ENCODE data around the gene GNAQ.
A peak's percentile ranks its signal among the peaks of the same experiment; 100 is the strongest.

GNAQ gene

DNA sequence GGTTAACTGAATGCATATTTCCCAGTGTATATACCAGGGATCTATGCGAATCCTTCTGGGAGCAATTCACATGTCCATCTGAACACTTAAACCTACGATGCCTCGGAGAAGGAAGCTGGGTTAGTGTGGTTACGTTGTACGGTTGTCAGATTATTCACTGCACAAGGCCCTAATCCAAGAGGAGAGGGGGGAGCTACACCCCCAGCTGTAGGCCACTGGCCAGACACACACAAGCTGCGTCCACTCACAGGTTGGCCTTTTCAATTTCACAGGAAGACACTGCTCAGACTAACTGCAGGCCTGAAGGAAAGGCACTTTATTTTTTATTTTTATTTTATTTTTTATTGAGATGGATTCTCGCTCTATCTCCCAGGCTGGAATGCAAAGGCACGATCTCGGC, 199.0 kb downstream of the GNAQ start:
- no peaks in the 10 kb centered on the region for H3K9me3 ChIP-seq (ENCODE audit: control extremely low read depth in 1 of 5, control insufficient read depth in 4 of 5, insufficient read depth in 2 of 5, low read depth in 1 of 5, low read length in 4 of 5)
- no peak for DNase-seq
- ChIA-PET CTCF (interaction anchor here (0.8 kb wide), 1 partner anchor 203 kb away, joined by 3 read pairs; no protein-coding TSS in a partner anchor), POLR2A (no interaction called here)
- peaks cover 0 to 7% (median 4%) of the 10 kb centered on the region in 4 experiments for H3K36me3 ChIP-seq (ENCODE audit: control insufficient read depth in 4 of 4, insufficient read depth in 4 of 4, low read length in 3 of 4)
- no peak overlapping the region for H3K27ac ChIP-seq (ENCODE audit: insufficient read depth in 1 of 2, low read depth in 1 of 2, low read length in 2 of 2, poor library complexity in 1 of 2, severe bottlenecking in 2 of 2)
- H3K4me1 ChIP-seq (ENCODE audit: control extremely low read depth in 1 of 4, control insufficient read depth in 4 of 4, insufficient read depth in 4 of 4, low read length in 3 of 4), result peaks cover under 1 to 25% (median 12%) of the 10 kb centered on the region in 4 experiments
- no peaks in the 10 kb centered on the region for H3K27me3 ChIP-seq (replicated peaks in 2 of 5; ENCODE audit: control insufficient read depth in 4 of 5, insufficient read depth in 5 of 5, low read length in 4 of 5)
- 95% methylated on average over 7 of the region's 9 CpGs for WGBS (ENCODE audit: insufficient coverage)
- no peak overlapping the region for H3K4me3 ChIP-seq (ENCODE audit: control insufficient read depth in 1 of 7, extremely low read depth in 1 of 7, insufficient read depth in 4 of 7, low read depth in 2 of 7, low read length in 6 of 7)

DNA sequence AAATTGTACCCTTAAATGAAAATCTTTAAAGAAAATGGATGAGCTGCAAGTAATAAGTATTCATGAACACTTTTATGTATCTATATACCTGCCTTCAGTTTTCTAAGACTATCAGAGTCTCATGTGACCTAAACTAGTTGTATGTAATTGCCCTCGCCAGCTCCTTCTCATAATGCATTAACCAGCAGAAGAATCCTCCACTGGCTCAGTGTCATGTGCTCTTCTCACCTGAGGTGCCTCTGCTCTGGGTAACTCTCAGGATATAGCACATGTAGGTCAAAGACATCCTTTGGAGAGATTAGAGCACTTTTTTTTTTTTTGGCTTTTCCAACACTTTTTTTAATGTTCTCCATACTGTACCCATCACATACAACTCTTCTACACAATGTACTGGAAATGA, 199.8 kb downstream of the GNAQ start:
- Histone ChIP-seq H3K9me3 (ENCODE audit: control extremely low read depth in 1 of 5, control insufficient read depth in 4 of 5, insufficient read depth in 2 of 5, low read depth in 1 of 5, low read length in 4 of 5) (no peaks in the 10 kb centered on the region), H3K27ac (ENCODE audit: insufficient read depth in 1 of 2, low read depth in 1 of 2, low read length in 2 of 2, poor library complexity in 1 of 2, severe bottlenecking in 2 of 2) (no peak overlapping the region), H3K4me3 (ENCODE audit: control insufficient read depth in 1 of 7, extremely low read depth in 1 of 7, insufficient read depth in 4 of 7, low read depth in 2 of 7, low read length in 6 of 7) (no peak overlapping the region), H3K36me3 (ENCODE audit: control insufficient read depth in 4 of 4, insufficient read depth in 4 of 4, low read length in 3 of 4) (peaks cover 0 to 5% (median 4%) of the 10 kb centered on the region in 4 experiments), H3K4me1 (ENCODE audit: control extremely low read depth in 1 of 4, control insufficient read depth in 4 of 4, insufficient read depth in 4 of 4, low read length in 3 of 4) (peaks cover 8 to 34% (median 19%) of the 10 kb centered on the region in 4 experiments), H3K27me3 (replicated peaks in 2 of 5; ENCODE audit: control insufficient read depth in 4 of 5, insufficient read depth in 5 of 5, low read length in 4 of 5) (no peaks in the 10 kb centered on the region)
- 100% methylated on average over 1 of the region's 1 CpG for WGBS (ENCODE audit: insufficient coverage)
- ChIA-PET CTCF (interaction anchor here (0.7 kb wide), 1 partner anchor 43 kb away, joined by 4 read pairs; no protein-coding TSS in a partner anchor), POLR2A (no interaction called here)
- DNase-seq, result no peak

DNA sequence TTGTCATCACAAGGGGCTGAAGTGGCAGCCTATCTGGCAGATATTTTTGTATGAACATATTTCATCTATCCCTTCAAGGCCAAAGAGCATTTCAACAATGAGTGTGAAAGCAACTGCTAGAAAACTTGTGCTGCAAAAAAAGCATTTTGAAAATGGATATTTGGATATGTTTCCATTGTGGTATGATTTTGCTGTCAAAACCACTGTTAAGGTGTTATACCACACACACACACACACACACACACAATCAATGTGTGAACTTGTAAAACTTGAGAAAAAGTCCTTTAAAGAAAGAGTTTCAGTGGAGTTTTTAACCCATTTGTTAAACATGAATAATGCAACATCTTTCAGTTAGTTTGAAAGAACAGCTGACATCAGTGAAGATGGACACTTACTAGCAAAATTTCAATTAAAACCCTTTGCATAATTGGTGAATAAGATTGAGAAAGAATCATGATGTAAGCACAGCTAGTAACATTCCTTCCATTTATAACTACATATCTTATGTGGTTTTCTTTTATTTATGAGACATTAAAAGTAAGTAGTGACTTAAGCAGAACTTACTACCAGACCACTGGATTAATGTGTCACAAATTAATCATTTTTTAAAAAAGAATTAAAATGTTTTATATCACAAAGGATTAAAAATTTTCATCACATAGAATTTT, 200.9 kb downstream of the GNAQ start:
- no peaks in the 10 kb centered on the region for H3K27me3 ChIP-seq (replicated peaks in 2 of 5; ENCODE audit: control insufficient read depth in 4 of 5, insufficient read depth in 5 of 5, low read length in 4 of 5)
- H3K4me3 ChIP-seq (ENCODE audit: control insufficient read depth in 1 of 7, extremely low read depth in 1 of 7, insufficient read depth in 4 of 7, low read depth in 2 of 7, low read length in 6 of 7), result no peak overlapping the region
- ChIA-PET POLR2A (no interaction called here), CTCF (interaction anchor here (0.9 kb wide), 1 partner anchor 11 kb away, joined by 3 read pairs; no protein-coding TSS in a partner anchor)
- no peak for DNase-seq
- H3K9me3 ChIP-seq (ENCODE audit: control extremely low read depth in 1 of 5, control insufficient read depth in 4 of 5, insufficient read depth in 2 of 5, low read depth in 1 of 5, low read length in 4 of 5), result no peaks in the 10 kb centered on the region
- H3K36me3 ChIP-seq (ENCODE audit: control insufficient read depth in 4 of 4, insufficient read depth in 4 of 4, low read length in 3 of 4), result peaks cover 0 to 5% (median 4%) of the 10 kb centered on the region in 4 experiments
- peaks cover 8 to 42% (median 25%) of the 10 kb centered on the region in 4 experiments for H3K4me1 ChIP-seq (ENCODE audit: control extremely low read depth in 1 of 4, control insufficient read depth in 4 of 4, insufficient read depth in 4 of 4, low read length in 3 of 4)
- no peak overlapping the region for H3K27ac ChIP-seq (ENCODE audit: insufficient read depth in 1 of 2, low read depth in 1 of 2, low read length in 2 of 2, poor library complexity in 1 of 2, severe bottlenecking in 2 of 2)

DNA sequence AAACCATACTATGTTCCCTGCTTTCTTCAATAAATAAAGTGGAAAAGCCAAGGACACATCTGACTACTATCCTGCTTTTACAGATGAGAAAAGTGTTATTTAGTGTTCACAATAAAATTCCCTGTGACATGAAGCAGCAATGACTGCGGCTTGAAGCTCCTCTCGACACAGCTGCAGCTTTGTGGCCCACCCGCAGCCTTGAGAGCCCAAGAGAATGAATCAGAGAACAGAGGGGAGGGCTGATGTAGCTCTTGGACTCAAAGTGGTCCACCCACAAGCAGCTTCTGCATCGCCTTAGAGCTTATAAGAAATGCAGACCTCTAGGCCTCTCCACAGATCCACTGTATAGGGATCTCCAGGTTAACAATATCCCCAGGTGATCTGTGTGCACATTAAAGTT, 202.2 kb downstream of the GNAQ start:
- Histone ChIP-seq H3K27me3 (replicated peaks in 2 of 5; ENCODE audit: control insufficient read depth in 4 of 5, insufficient read depth in 5 of 5, low read length in 4 of 5) (no peaks in the 10 kb centered on the region), H3K4me1 (ENCODE audit: control extremely low read depth in 1 of 4, control insufficient read depth in 4 of 4, insufficient read depth in 4 of 4, low read length in 3 of 4) (peaks cover 8 to 29% (median 19%) of the 10 kb centered on the region in 4 experiments), H3K4me3 (ENCODE audit: control insufficient read depth in 1 of 7, extremely low read depth in 1 of 7, insufficient read depth in 4 of 7, low read depth in 2 of 7, low read length in 6 of 7) (no peak overlapping the region), H3K9me3 (ENCODE audit: control extremely low read depth in 1 of 5, control insufficient read depth in 4 of 5, insufficient read depth in 2 of 5, low read depth in 1 of 5, low read length in 4 of 5) (no peaks in the 10 kb centered on the region), H3K36me3 (ENCODE audit: control insufficient read depth in 4 of 4, insufficient read depth in 4 of 4, low read length in 3 of 4) (peaks cover 0 to 8% (median 5%) of the 10 kb centered on the region in 4 experiments), H3K27ac (ENCODE audit: insufficient read depth in 1 of 2, low read depth in 1 of 2, low read length in 2 of 2, poor library complexity in 1 of 2, severe bottlenecking in 2 of 2) (no peak overlapping the region)
- no peak for DNase-seq
- ChIA-PET POLR2A (no interaction called here), CTCF (interaction anchor here (0.9 to 1.8 kb wide), 3 partner anchors 12 to 26 kb away, joined by 5 to 7 read pairs (median 7); no protein-coding TSS in a partner anchor)
- WGBS (ENCODE audit: insufficient coverage), result 100% methylated on average over 3 of the region's 4 CpGs

DNA sequence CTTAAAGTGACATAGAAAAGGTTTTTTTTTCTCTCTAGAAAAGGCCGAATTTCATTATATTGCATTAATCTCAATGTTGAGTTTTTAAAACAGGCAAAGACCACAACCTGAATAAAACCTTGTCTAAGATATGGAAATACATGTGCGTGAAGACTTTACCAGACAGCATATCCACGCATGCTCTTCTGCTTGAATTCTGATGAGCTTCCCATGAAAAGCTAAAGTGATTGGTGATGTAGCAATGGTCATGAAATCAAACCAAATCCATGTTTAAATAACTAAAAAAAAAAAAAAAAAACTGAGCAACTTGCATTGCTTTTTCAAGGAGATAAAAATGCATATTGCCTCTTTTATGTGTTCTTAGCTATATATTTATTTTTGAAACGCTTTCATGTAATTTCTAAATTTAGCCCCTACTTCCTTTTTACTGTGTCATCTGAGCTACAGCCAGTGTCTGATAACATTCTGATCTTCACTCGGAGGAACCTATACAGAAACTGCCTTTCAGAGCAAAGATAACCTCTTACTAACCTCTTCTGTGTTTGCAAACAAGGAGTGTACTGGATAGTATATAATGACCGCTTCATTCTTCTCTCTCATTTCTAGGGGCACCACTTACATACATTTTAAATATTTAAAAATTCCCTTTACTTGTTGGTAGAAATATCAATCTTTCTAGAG, 204.4 kb downstream of the GNAQ start:
- H3K4me1 ChIP-seq (ENCODE audit: control extremely low read depth in 1 of 4, control insufficient read depth in 4 of 4, insufficient read depth in 4 of 4, low read length in 3 of 4), result peaks cover 10 to 30% (median 17%) of the 10 kb centered on the region in 4 experiments
- H3K27me3 ChIP-seq (replicated peaks in 2 of 5; ENCODE audit: control insufficient read depth in 4 of 5, insufficient read depth in 5 of 5, low read length in 4 of 5), result no peaks in the 10 kb centered on the region
- no peaks in the 10 kb centered on the region for H3K9me3 ChIP-seq (ENCODE audit: control extremely low read depth in 1 of 5, control insufficient read depth in 4 of 5, insufficient read depth in 2 of 5, low read depth in 1 of 5, low read length in 4 of 5)
- DNase-seq, result peak in 2 of 3 donors; percentile 72 to 85
- peak overlapping the region in 3 of 7 experiments; percentile 12 to 16 (median 15) for H3K4me3 ChIP-seq (ENCODE audit: control insufficient read depth in 1 of 7, extremely low read depth in 1 of 7, insufficient read depth in 4 of 7, low read depth in 2 of 7, low read length in 6 of 7)
- peak overlapping the region in 1 of 2 experiments; percentile 38 for H3K27ac ChIP-seq (ENCODE audit: insufficient read depth in 1 of 2, low read depth in 1 of 2, low read length in 2 of 2, poor library complexity in 1 of 2, severe bottlenecking in 2 of 2)
- H3K36me3 ChIP-seq (ENCODE audit: control insufficient read depth in 4 of 4, insufficient read depth in 4 of 4, low read length in 3 of 4), result peaks cover 0 to 5% (median 4%) of the 10 kb centered on the region in 4 experiments
- WGBS (ENCODE audit: insufficient coverage), result no CpG with 5 or more reads among the region's 6 CpGs
- ChIA-PET POLR2A (interaction anchor here (0.7 kb wide), 1 partner anchor 190 kb away, joined by 6 read pairs; no protein-coding TSS in a partner anchor), CTCF (interaction anchor here (0.8 to 0.9 kb wide), 2 partner anchors 49 to 118 kb away, joined by 3 read pairs; no protein-coding TSS in a partner anchor)

DNA sequence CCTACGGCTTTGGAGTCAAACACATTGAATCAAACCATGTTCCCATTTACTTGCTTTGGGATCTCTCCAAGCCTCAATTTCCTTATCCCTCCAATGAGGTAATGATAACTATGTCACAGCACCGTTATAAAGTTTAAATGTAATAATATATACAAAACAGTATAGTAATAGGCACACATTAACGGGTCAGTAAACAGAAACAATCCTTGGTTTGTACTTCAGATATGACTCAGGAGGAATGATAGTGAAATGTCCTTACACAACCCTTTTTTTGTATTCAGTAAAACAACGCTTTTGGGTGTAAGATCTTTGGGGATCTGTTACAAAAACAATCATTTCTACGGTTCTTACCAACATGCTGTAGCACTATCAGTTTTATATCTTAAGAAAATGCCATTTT, 205.0 kb downstream of the GNAQ start:
- 100% methylated on average over 2 of the region's 5 CpGs for WGBS (ENCODE audit: insufficient coverage)
- Histone ChIP-seq H3K27me3 (replicated peaks in 2 of 5; ENCODE audit: control insufficient read depth in 4 of 5, insufficient read depth in 5 of 5, low read length in 4 of 5) (no peaks in the 10 kb centered on the region), H3K9me3 (ENCODE audit: control extremely low read depth in 1 of 5, control insufficient read depth in 4 of 5, insufficient read depth in 2 of 5, low read depth in 1 of 5, low read length in 4 of 5) (no peaks in the 10 kb centered on the region), H3K4me1 (ENCODE audit: control extremely low read depth in 1 of 4, control insufficient read depth in 4 of 4, insufficient read depth in 4 of 4, low read length in 3 of 4) (peaks cover 10 to 30% (median 17%) of the 10 kb centered on the region in 4 experiments), H3K27ac (ENCODE audit: insufficient read depth in 1 of 2, low read depth in 1 of 2, low read length in 2 of 2, poor library complexity in 1 of 2, severe bottlenecking in 2 of 2) (no peak overlapping the region), H3K4me3 (ENCODE audit: control insufficient read depth in 1 of 7, extremely low read depth in 1 of 7, insufficient read depth in 4 of 7, low read depth in 2 of 7, low read length in 6 of 7) (no peak overlapping the region), H3K36me3 (ENCODE audit: control insufficient read depth in 4 of 4, insufficient read depth in 4 of 4, low read length in 3 of 4) (peaks cover 0 to 5% (median 4%) of the 10 kb centered on the region in 4 experiments)
- no peak for DNase-seq
- ChIA-PET CTCF (interaction anchor here (1.0 kb wide), 1 partner anchor 15 kb away, joined by 4 read pairs; no protein-coding TSS in a partner anchor), POLR2A (no interaction called here)

DNA sequence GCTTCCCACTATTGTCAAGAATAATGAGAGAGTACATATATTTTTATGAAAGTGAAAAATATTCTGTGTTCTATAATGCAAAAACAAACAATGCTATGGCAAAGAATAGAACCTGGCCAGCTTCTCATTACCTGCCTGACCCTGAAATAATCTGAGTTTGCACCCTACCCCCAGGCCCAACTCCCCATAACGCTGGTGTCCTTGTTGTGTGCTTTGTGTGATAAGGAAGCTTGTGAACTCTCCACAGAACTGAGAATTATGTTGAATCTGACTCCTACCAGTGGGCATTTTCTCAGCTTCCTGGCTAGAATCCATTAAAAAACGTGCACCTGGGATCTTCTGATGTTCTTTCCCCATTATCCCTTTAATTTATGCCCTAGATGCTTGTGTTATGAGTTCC, 205.5 kb downstream of the GNAQ start:
- WGBS (ENCODE audit: insufficient coverage), result no CpG with 5 or more reads among the region's 2 CpGs

More for the DNA sequence above, 205.5 kb downstream of the GNAQ start:
- Histone ChIP-seq H3K27ac (ENCODE audit: insufficient read depth in 1 of 2, low read depth in 1 of 2, low read length in 2 of 2, poor library complexity in 1 of 2, severe bottlenecking in 2 of 2) (no peak overlapping the region), H3K9me3 (ENCODE audit: control extremely low read depth in 1 of 5, control insufficient read depth in 4 of 5, insufficient read depth in 2 of 5, low read depth in 1 of 5, low read length in 4 of 5) (no peaks in the 10 kb centered on the region), H3K4me3 (ENCODE audit: control insufficient read depth in 1 of 7, extremely low read depth in 1 of 7, insufficient read depth in 4 of 7, low read depth in 2 of 7, low read length in 6 of 7) (no peak overlapping the region), H3K36me3 (ENCODE audit: control insufficient read depth in 4 of 4, insufficient read depth in 4 of 4, low read length in 3 of 4) (peaks cover 0 to 5% (median 4%) of the 10 kb centered on the region in 4 experiments), H3K4me1 (ENCODE audit: control extremely low read depth in 1 of 4, control insufficient read depth in 4 of 4, insufficient read depth in 4 of 4, low read length in 3 of 4) (peaks cover 10 to 30% (median 17%) of the 10 kb centered on the region in 4 experiments), H3K27me3 (replicated peaks in 2 of 5; ENCODE audit: control insufficient read depth in 4 of 5, insufficient read depth in 5 of 5, low read length in 4 of 5) (no peaks in the 10 kb centered on the region)
- DNase-seq, result no peak
- CTCF ChIA-PET, result interaction anchor here (0.9 to 1.4 kb wide), 4 partner anchors 15 to 367 kb away, joined by 3 to 6 read pairs (median 4); no protein-coding TSS in a partner anchor
- POLR2A ChIA-PET, result no interaction called here

All from common myeloid progenitor, CD34-positive (primary cell).